ENCODE data around the gene PGM2L1. TPM values are rescaled to one million over a fixed set of nuclear protein-coding genes. Genes with fewer than 3 reads are reported as not detected.
A peak's percentile ranks its signal among the peaks of the same experiment; 100 is the strongest.

Gene PGM2L1
- total RNA-seq, 1 experiment from 2014 or later, result 7.8 TPM

- H3K36me3 ChIP-seq (ENCODE audit: low read depth), result no peaks in the 10 kb centered on the region
- H3K4me3 ChIP-seq, result no peak overlapping the region
- CTCF ChIA-PET, result interaction anchor here (0.6 kb wide), 1 partner anchor 127 kb away, joined by 3 read pairs; no protein-coding TSS in a partner anchor
- H2AFZ ChIP-seq, result no peak overlapping the region
- H3K9me3 ChIP-seq (ENCODE audit: insufficient read depth, low read depth), result no peaks in the 10 kb centered on the region
- H3K79me2 ChIP-seq (ENCODE audit: low read depth), result no peaks in the 10 kb centered on the region
- POLR2A ChIA-PET (ENCODE audit: unreplicated experiment), result no interaction called here
- H3K4me2 ChIP-seq, result no peak overlapping the region
- TF ChIP-seq CTCF (conservative IDR thresholded peaks at IDR 0.05) (no peak), EZH2 (IDR thresholded peaks at IDR 0.05; ENCODE audit: low read depth) (no peak)
- no peaks in the 10 kb centered on the region for H4K20me1 ChIP-seq (ENCODE audit: insufficient read depth)
- no peaks in the 10 kb centered on the region for H3K4me1 ChIP-seq (replicated peaks; ENCODE audit: insufficient read depth)
- H3F3A ChIP-seq (ENCODE audit: insufficient read depth, low read depth), result no peaks in the 10 kb centered on the region
- BruUV-seq (replicated peaks), result no TSS peak
- no peak overlapping the region for H3K27ac ChIP-seq
- H3K27me3 ChIP-seq (ENCODE audit: insufficient read depth, low read depth), result no peaks in the 10 kb centered on the region
- intact Hi-C loops (cut with micrococcal nuclease; ENCODE audit: unreplicated experiment), result no loop called here
- no peaks in the 10 kb centered on the region for H3K9me2 ChIP-seq (ENCODE audit: insufficient read depth)
- no peak for DNase-seq
These were observed 75.6 kb downstream of the PGM2L1 start for GRCh38 chr11:74322667-74323066.

- Histone ChIP-seq H3K9me3 (ENCODE audit: insufficient read depth, low read depth) (no peaks in the 10 kb centered on the region; the same call in 1 of the 2 replicates), H3K9me2 (ENCODE audit: insufficient read depth) (no peaks in the 10 kb centered on the region), H2AFZ (no peak overlapping the region), H3K4me3 (no peak overlapping the region), H3K79me2 (ENCODE audit: low read depth) (no peaks in the 10 kb centered on the region), H3K4me2 (no peak overlapping the region), H3F3A (ENCODE audit: insufficient read depth, low read depth) (no peaks in the 10 kb centered on the region), H4K20me1 (ENCODE audit: insufficient read depth) (no peaks in the 10 kb centered on the region), H3K27ac (no peak overlapping the region), H3K4me1 (replicated peaks; ENCODE audit: insufficient read depth) (no peaks in the 10 kb centered on the region), H3K36me3 (ENCODE audit: low read depth) (no peaks in the 10 kb centered on the region), H3K27me3 (ENCODE audit: insufficient read depth, low read depth) (no peaks in the 10 kb centered on the region)
- peak; percentile 61 for TF ChIP-seq CTCF (conservative IDR thresholded peaks at IDR 0.05)
- no peak for TF ChIP-seq EZH2 (IDR thresholded peaks at IDR 0.05; ENCODE audit: low read depth)
- ChIA-PET POLR2A (ENCODE audit: unreplicated experiment) (interaction anchor here (0.6 kb wide), 1 partner anchor 70 kb away, joined by 5 read pairs; no protein-coding TSS in a partner anchor), CTCF (interaction anchor here (0.6 to 1.0 kb wide), 3 partner anchors 75 to 202 kb away, joined by 3 read pairs; no protein-coding TSS in a partner anchor)
- BruUV-seq (replicated peaks), result no TSS peak
- intact Hi-C loops (cut with micrococcal nuclease; ENCODE audit: unreplicated experiment), result no loop called here
- no peak for DNase-seq
These were observed 76.6 kb downstream of the PGM2L1 start for GRCh38 chr11:74321487-74322188.

- no peaks in the 10 kb centered on the region for H3K27me3 ChIP-seq (ENCODE audit: insufficient read depth, low read depth)
- intact Hi-C loops (cut with micrococcal nuclease; ENCODE audit: unreplicated experiment), result no loop called here
- H3K79me2 ChIP-seq (ENCODE audit: low read depth), result no peaks in the 10 kb centered on the region
- no peak overlapping the region for H3K4me3 ChIP-seq
- H3K9me3 ChIP-seq (ENCODE audit: insufficient read depth, low read depth), result no peaks in the 10 kb centered on the region; the same call in 1 of the 2 replicates
- H3K36me3 ChIP-seq (ENCODE audit: low read depth), result no peaks in the 10 kb centered on the region
- DNase-seq, result no peak
- no peaks in the 10 kb centered on the region for H3F3A ChIP-seq (ENCODE audit: insufficient read depth, low read depth)
- H2AFZ ChIP-seq, result no peak overlapping the region
- TF ChIP-seq EZH2 (IDR thresholded peaks at IDR 0.05; ENCODE audit: low read depth) (no peak), CTCF (conservative IDR thresholded peaks at IDR 0.05) (no peak)
- no peaks in the 10 kb centered on the region for H3K4me1 ChIP-seq (replicated peaks; ENCODE audit: insufficient read depth)
- H3K4me2 ChIP-seq, result no peak overlapping the region
- no TSS peak for BruUV-seq (replicated peaks)
- H3K27ac ChIP-seq, result no peak overlapping the region
- CTCF ChIA-PET, result no interaction called here
- H4K20me1 ChIP-seq (ENCODE audit: insufficient read depth), result no peaks in the 10 kb centered on the region
- H3K9me2 ChIP-seq (ENCODE audit: insufficient read depth), result no peaks in the 10 kb centered on the region
- POLR2A ChIA-PET (ENCODE audit: unreplicated experiment), result no interaction called here
These were observed 77.7 kb downstream of the PGM2L1 start for GRCh38 chr11:74320538-74320937.
